GM19372 (cell line): ENCODE results near the gene LRP1B.

Source experiments
- ATAC-seq: cut with Tn5 transposase; IDR thresholded peaks from one replicate; pipeline ENCODE4 v1.9.1; 2021; ENCODE audit warnings: mild to moderate bottlenecking, low read depth, moderate library complexity; ENCODE audit not compliant: unreplicated experiment

The LRP1B gene

DNA sequence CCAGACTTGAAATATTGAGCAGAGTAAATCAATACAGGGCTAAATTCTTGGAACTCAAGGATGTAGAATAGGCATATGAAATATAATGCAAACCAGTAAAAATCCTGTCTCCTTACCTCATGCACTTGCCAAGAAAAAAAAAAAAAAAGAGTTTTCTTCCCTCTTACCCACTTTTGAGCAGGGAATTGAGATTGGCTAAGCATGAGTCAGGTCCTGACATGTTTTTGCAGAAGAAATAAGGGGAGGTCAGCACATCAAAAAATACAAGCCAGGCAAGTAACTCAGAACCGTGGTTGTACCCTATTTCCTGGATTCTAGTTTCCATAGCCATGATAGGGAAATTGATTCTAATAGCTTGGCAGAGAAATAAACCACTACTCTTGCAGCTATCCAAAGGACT is 1526.7 kb downstream of the LRP1B start:
- no peak for ATAC-seq

DNA sequence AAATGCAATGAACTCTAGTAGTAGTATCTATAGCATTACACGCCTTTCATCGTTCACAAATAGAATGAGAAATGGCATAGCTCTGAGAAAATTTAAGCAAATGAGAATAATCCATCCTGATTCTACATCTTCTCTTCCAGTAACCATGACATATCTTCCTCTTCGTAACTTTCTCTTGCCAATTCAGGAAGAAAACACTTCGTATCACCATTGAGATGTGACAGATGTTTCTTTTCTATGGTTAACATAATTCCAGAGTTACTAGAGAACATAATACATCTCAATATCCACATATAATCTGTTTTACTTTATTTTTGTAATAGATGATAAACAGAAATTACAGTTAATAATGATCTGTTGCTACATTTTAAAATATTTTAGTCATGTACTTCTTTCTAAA is 1527.4 kb downstream of the LRP1B start:
- no peak for ATAC-seq

DNA sequence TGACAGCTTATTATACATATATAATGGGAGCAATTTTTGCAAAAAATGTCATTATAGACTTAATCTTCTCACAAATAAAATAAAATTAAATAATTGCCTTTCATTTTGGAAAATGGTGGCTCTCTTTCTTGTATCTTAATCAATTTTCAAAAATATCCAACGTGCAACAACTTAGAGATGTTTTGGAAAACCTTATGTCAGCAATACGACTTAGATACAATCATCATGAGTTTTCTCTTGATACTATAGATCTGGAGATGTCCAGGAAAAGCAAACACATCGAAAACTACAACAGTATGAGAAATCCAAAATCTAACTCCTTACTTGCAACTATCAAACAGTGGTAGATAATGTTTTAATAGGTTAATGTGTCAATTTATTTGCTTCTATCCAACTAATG is 1529.0 kb downstream of the LRP1B start:
- ATAC-seq: no peak

DNA sequence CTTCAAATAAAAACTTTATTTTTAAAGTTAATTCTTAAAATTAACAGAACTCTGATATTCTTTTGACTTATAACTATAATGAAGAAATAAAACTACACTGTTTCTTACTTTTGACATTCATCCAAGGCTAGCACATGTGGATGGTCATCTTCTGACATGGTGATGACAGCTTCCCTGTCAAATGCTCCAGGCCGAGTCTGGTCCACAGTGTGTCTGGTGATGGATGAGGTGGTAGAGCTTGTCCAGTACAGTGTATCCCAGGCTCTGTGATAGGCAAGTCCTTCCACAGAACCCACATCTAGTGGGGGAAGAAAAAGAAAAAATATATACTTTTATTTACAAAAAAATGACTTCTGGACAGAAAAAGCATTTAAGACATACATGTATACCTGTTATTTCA is 1529.5 kb downstream of the LRP1B start:
- no peak for ATAC-seq

DNA sequence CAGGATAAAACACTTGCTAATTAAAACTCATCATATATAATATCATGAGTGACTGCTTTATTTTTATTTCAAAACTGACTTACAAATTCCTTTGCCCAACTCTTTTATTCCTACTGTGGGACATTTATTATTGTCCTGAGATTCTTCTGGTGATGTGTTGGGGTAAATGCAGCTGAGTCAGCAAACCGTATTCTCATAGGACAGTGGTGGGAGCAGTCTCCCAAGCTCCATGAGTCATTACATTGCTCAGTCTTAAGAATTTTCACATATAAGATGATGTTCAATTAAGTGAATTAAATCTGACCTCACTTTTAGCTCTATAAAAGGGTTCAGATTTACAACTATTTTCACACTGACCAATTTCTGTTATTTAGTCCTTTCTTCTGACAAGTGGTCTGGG is 1530.7 kb downstream of the LRP1B start:
- ATAC-seq: no peak

DNA sequence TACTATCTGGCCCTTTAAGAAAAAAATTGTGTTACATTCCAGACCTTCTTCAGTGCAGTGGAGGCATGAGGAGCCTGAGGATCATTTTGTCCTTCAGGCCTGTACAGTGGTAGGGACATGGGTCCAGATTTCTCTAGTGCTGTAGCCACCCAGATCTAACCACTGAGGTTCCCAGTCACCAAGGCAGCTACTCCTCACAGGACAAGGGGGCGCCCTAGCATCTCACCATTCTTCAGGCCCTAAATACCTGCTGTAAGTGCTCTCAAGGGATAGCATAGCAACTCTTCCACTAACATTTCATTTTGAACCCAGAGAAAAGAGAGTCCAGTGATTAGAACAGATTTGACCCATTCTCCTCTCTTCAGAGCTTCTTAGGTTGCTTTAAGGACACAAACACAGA is 1533.0 kb downstream of the LRP1B start:
- ATAC-seq: no peak

DNA sequence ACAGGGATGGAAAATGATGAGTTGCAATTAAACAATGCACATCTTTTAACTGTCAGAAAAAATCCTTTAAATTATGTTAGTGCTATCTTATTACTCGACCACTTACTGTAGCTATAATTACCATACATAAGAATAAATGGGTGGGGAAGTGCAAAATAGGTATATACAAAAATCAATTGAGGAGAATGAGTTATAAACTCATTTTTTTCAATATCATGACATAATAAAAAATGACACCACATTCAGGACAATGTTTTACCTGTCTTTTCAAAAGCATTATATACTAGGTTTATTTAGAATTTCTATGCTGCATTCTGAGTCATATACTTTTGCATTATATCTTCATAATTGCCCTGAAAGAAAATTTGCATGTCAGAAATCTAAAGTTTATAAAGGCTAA is 1533.6 kb downstream of the LRP1B start:
- no peak for ATAC-seq

DNA sequence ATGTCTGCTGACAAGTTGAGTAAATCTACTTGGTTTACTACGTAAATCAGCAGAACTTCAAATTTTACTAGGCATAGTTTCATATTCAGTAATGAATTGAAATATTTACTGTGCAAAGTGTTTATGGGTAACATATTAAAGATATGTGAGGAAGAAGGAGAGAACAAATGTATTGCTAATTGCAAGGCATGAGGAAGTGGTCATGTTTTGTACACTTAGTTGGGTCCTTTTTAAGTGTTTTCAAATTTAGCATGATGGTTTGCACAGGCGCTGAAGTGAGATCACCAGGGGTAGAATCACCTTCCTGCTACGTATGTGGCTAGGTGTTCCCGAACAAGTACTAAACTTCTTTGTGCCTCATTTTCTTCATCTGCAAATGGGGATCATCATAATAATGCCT is 1534.4 kb downstream of the LRP1B start:
- ATAC-seq: no peak

DNA sequence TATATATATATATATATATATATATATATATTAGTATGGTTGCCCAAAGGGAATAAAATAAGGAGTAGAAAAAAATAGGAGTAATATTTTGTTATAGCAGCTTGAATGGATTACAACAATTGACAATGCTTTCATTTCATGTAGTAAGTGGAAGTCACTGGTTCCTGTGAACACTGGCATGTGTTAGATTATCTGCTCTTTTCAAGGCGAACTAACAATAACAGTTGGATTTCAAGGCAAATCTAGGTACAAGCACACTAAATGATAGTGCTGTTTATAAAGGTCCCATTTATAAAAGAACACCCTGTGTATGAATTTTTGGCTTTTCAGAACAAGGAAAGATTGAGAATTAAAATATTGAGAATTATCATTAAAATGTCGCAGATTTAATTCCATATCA is 1535.7 kb downstream of the LRP1B start:
- ATAC-seq: no peak

DNA sequence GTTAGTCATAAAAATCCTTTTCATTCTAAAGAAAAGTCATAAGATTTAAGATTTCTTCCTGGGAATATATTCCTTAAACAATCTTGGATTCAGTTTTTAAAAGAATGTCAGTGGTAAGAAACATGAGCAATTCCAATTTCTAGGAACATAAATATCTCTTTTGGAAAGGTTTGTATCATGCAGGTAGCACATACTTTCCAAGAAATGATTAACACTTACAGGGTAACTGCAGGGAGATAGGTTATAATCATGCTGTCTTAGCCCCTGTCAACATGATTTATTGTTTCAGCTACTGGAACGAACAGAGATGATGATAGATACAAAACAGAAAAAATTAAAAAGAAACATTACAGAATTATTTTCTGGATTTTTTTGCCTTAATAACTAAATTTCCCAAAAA is 1537.7 kb downstream of the LRP1B start:
- no peak for ATAC-seq

DNA sequence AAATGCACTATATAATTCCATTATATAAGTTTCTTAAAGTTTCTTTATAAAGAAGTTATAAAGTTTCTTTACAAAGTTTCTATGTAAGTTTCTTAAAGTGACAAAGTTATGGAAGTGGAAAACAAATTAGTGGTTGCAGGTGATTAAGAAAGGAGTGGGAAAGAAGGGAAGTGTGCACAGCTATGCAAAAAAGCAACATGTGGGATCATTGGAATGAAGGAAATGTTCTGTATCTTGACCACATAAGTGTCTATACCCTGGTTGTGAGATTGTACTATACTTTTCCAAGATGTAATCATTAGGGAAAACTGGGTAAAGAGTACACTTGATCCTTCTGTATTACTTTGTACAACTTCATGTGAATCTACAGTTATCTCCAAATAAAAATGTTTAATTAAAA is 1541.1 kb downstream of the LRP1B start:
- ATAC-seq: no peak

DNA sequence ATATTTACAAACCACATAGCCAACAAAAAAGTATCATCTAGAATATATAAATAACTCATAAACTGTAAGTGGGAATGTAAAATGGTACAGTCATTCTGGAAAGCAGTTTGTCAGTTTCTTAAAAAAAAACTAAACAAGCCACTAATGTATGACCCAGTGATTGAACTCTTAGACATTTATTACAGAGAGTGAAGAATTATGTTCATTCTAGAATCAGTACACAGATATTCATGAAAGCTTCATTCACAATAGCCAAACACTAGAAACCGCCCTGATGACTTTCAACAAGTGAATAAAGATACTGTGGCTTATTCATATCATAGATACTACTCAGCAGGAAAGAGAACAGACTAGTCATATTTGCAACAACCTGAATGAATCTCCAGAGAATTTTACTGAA is 1541.5 kb downstream of the LRP1B start:
- no peak for ATAC-seq

DNA sequence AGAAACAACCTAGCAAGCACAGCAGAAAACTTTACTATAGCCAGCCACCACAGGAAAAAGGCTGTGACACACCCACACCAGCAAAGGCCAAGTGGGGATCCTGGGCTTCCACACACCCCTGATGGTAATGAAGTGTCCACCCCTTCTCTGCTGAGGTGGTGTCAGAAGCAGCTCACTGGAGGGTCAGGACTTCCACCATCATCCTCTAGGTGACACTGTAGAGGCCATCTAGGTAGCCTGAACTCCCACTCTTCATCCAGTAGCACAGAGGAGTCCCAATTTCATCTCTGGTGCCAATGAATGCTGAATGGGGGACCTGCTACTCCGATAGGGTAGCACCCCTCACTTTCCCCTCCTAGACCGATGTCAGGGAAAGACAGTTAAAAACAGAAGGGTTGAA is 1544.4 kb downstream of the LRP1B start:
- no peak for ATAC-seq

DNA sequence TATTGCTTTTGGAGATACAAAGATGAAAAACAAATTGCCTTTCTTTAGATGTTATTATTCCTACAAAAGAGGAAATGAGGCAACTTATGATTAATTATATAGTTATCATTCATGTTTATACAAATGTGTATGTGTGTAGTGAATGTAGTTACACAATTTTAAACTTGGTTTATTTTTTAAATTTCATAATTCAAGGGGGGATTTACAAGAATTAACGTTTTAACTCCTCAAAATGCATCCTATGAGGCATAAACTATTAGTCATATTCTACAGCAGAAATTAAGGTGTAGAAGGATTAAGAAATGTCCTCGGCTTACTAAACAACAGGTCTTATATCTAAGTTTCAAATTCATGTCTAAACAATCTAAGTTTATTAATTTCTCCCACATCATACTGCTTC is 1545.8 kb downstream of the LRP1B start:
- ATAC-seq: no peak

DNA sequence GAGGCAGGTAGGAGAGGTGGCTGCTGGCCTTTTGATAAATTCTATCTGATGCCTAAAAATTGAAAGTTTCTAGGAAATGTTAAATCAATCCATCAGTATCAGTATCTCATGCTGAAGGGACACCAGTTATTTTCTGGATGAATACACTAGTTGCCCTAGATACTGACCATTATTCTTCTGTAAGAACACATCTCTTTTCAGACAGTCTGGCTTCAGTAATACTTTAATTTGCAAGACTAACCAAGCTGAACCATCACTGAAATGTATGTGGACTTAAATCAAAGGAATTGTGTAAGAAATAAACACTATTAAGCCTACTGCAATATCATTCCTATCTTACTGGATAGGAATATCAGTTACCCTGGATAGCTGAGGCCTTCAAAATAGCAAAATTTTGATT is 1546.3 kb downstream of the LRP1B start:
- ATAC-seq: no peak

DNA sequence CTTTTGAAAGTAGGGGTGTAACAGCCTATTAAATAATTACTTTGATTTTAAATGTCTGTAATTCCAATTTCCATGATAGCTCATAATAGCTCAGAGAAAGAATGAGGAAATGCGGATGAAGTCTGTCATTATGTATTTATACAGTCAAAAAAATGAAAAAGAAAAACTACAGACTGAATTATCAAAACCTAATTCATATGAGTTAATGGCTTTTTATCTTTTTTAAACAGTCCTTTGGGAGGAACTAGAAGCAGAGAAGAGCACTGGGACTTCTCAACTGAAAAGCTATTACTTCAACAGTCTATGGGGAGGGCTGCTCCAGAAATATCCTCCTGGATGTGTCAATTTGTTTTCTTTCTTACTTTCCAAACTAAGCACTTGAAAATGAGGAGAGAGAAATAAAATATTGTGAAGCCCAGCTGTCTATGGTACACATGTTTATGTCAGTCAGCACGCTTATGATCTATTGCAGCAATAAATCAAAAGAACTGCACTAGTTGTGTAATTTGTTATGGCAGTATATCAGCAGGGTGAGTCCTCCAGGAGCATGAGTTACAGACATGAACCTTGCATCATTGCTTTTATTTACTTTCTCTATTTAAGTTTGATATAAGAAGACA is 1550.2 kb downstream of the LRP1B start:
- no peak for ATAC-seq

DNA sequence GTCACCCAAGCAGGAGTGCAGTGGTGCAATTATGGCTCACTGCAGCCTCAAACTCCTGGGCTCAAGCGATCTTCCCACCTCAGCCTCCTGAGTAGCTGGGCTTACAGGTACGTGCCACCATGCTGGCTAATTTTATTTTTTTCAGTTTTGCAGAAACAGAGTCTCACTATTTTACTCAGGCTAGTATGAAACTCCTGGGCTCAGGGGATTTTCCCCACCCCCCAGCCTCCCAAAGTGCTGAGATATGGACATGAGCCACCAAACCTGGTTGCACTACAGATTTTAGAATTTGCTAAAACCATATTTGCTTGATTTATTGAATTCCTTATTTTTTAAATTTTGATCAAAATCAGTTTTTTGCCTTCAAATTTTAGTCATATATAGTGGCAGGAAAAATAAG is 1553.4 kb downstream of the LRP1B start:
- no peak for ATAC-seq

DNA sequence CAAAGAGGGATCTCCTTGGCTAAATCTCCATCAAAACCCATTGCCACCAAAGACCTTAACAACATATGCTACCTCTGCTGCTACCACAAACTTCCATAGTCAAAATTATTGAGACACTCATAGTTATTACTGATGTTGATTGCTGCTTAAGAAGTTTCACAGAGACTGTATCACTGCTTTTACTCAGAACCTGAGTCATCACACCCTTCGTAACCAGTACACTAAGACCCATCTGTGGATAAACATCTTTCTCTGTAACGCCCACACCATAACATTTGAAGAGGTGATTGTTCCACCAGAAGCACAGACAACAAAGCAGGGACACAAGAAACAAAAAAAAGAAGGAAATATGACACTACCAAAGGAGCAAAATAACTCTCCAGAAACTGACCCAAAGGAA is 1563.1 kb downstream of the LRP1B start:
- no peak for ATAC-seq

DNA sequence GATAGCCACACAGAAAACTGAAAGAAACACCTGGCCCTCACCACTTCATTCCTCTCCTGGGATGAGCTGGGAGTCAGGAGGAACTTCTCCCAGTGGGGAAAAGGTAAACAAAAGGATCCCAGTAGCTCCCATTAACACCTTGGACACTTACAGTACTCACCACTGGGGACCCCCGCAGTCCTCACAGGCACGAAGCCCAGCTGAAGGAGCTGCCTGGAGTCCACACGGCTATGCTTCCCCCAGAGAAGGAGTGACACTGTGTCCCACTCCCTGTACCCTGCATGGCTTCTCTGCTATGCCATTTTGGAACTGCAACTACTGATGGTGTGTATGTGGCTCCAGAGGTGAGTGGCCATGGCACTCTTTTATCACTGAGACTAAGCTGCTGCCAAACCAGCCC is 1565.1 kb downstream of the LRP1B start:
- no peak for ATAC-seq

DNA sequence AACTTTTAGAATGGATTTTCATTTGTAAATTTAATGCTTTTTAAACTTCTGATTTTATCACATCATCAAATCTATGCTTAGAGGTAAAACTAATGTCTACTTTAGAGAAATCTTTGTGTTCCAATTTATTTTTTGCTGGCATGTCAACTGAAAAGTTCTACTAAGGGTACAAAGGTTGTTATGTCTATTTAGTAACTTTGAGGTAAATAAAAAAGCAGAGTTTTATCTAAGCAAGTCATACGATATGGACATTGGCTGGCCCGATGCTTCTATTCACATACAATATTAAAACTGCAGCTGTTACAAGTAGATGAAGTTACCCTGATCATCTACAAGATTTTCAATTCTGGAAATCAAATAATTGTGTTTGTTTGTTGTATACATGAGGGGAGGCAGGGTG is 1575.1 kb downstream of the LRP1B start:
- no peak for ATAC-seq

DNA sequence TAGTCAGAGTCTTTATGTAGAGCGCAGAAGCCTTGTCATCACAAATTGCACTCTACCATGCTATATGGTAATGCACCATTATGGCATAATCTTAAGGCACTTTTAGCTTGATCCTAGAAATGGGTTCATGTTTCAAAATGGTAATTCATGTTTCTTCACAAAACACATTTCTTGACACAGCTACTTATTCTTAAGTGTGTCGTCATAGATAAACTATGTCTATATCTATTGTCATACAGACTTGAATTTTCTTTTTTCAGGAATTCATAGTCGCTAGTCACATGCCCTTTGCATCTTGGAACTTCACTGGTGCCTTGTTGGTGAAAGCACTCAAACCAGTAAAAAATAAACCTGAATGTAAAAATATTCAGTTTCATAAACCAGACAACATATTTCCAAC is 1578.2 kb downstream of the LRP1B start:
- ATAC-seq: no peak

DNA sequence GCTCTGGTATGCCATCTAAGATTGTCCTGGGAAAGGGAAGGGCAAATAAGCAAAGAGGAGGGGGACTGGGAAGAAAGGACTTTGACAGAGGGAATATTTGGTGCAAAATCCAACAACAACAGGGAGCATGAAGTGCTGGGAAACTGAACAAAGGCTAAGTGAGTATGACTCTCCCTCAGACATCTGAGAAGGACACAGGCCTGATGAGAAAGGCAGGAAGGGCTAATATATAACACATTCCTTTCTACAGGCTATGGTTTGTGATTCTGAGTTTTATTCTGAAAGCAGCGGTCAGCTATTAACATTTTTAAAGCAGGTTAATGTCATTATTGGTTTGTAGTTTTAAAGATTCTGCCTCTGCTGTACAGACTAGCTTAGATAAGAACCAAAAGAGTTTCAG is 1579.5 kb downstream of the LRP1B start:
- no peak for ATAC-seq

DNA sequence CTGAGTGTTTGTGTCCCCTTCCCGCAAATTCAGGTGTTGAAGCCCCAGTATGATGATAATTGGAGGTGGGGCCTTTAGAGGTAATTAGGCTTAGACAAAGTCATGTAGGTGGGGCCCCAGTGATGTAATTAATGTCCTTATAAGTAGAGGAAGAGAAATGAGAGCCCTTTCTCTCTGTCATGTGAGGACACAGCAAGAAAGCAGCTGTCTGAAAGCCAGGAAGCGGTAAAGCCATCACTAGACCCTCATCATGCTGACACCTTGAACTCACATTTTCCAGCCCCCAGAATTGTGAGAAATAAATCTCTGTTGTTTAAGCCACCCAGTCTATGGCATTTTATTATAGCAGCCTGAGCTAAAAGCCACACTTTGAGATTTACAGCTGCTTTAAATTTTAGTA is 1580.0 kb downstream of the LRP1B start:
- ATAC-seq: no peak
